ENCODE results near the gene CACNB2.

Gene CACNB2

DNA sequence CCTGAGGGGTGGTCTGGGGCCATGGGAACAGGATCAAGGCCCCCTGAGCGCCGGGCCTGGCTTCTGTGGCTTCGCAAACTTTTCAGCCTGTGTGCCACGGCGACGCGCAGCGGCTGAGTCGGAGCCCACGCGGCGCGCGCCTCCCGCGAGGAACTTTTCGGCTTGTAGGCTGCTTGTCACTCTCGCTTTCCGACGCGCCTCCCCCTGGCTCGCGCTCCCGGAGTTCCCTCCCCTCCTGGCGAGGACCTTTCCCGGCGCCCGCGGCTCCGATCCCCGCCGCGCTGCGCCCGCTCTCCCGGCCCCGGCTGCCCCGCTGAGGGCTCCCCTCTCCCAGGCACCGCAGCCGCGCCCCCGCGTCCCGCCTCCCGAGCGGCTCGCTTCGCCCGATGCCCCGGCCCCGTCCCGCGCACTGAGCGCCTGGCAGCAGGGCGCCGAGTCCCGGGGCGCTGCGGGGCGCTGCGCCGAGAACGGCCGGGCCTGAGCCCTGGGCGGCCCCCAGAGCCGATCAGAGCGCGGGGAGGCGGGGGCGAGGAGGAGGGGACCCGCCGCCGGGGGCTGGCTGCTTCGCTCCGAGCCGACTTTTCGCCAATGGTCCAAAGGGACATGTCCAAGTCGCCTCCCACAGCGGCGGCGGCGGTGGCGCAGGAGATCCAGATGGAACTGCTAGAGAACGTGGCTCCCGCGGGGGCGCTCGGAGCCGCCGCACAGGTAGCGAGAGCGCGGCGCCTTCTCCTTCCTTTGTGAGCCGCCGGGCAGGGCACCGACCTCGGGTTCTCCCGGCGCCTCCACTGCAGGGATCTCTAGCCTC is at the start of gene CACNB2:
Gene CACNB2 (plus strand): TSS at position 276 of the 808 bp plus-strand sequence.
- no peak for DNase-seq (ENCODE audit: low read depth in 2 of 3, low spot score in 1 of 3)

DNA sequence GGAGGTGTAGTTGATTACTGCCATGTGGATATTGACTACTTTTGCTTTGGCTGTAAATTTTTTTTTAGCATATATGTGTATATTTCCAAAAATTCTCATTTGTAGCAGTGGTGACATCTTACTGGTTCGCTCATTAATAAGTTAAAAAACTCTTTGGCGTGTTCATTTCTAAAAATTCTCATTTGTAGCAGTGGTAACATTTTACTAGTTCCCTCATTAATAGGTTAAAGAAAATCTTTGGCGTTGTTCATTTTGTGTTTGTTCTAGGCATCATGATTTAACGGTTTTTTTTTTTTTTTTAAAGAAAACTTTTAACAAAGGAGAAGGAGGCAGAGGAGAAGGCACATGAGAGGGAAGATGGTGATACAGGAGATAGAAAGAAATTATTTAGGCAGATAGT is 45.9 kb upstream of the CACNB2 start:
- DNase-seq (ENCODE audit: low read depth in 2 of 3, low spot score in 1 of 3) = no peak

DNA sequence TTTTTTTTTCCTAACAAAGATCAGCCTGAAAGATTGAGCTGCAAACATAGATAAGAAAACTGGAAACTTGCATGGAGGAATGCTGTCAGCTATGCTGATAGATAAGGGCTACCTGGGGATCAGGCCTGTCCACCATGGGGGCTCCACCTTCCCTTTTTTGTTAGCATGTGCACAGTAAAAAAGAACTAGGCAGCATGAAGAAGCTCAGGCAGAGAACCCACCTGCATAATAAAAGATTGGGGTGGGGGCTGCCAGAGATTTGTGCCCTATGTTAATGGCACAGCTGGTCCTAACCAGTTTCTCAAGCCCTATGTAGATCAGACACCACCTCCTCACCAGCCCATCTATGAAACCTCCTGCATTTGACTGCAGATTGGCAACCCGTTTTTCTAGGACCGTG is 45.4 kb upstream of the CACNB2 start:
- no peak for DNase-seq (ENCODE audit: low read depth in 2 of 3, low spot score in 1 of 3)

DNA sequence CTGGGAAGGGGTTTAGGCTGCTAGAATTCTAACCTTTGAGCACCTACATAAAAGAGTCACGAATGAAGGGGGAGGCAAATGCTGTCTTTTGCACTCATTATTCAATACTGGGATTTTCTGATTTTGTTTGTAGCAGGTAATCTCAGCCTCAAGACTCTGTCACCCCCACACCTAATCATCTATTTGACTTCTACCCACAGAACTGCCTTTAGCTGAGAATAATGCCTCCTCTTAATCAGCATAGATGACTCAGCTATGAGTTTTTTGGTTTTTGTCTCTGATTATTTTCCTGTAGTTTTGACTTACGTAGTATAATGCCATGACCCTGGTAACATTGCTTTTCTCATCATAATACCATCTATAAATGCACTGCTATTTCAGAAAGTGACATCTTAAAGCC is 42.7 kb upstream of the CACNB2 start:
- DNase-seq (ENCODE audit: low read depth in 2 of 3, low spot score in 1 of 3) = no peak

DNA sequence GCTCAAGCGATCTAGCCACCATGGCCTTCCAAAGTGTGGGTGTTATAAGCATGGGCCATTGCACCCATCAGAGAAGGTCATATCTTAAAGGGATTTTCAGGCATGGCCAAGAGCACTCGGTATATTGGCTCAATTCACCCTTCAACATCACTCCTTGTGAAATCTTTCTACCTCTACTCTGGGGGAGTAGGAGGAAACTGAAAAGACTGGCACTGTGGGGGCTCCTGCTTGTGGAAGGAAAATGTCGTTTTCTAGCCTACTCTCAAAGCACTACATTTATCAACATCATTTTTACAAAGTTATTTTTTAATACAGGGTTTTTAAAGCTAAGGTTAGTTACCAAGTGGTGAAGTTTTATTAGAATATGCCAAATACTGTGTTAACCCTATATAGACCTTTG is 42.0 kb upstream of the CACNB2 start:
- no peak for DNase-seq (ENCODE audit: low read depth in 2 of 3, low spot score in 1 of 3)

DNA sequence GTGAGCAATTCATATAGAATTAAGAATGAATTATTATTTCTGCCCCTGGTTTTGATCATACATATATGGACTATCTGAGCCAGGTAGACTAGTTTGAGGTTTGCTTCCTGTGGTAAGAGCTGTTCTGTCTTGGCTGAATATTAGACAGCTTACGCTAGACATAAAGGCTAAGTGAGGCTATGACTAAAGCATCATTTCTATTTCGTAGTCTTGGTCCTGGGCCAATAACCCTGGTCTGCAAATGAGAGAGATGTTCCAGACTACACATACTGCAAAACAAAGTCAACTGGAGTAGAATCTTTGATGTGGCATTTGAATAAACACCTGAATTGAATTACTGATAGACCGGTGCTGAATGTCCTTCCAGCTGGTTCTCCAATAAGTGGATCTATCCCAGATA is 40.8 kb upstream of the CACNB2 start:
- DNase-seq (ENCODE audit: low read depth in 2 of 3, low spot score in 1 of 3) = no peak

DNA sequence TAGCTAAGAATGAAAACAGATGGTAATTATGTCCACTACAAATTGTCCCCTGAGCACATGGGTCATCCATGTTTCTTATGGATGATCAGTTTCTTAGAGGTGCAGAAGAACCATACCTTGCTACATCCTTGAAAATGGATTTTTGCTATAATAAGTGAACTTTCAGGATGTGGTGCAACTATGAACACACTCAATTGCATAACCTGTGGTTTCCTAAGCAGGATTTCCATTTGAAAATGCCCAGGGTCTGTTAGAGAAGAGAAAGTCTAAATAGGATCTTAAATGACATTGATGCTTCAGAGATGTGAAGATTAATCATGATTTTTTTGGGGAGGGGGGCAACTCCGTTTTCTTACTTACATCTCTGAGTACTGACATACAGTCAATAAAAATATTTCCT is 39.6 kb upstream of the CACNB2 start:
- no peak for DNase-seq (ENCODE audit: low read depth in 2 of 3, low spot score in 1 of 3)

DNA sequence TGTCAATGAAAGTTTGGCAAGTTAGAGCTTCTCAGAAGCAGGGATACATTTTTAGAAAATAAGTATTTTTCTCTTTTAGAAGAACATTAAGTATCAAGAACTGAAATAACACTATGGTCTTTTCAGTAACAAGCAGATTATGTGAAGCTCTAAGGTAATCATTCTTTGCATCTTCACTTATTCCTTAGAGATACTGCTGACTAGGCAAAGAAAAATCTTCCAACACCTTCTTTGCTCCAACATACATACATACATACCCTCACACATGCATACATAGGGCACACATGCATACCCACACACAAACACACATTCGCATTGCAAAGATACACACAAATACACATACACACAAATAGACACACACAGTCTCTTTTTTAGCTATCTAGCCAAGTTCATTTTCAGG is 37.8 kb upstream of the CACNB2 start:
- DNase-seq (ENCODE audit: low read depth in 2 of 3, low spot score in 1 of 3) = no peak

DNA sequence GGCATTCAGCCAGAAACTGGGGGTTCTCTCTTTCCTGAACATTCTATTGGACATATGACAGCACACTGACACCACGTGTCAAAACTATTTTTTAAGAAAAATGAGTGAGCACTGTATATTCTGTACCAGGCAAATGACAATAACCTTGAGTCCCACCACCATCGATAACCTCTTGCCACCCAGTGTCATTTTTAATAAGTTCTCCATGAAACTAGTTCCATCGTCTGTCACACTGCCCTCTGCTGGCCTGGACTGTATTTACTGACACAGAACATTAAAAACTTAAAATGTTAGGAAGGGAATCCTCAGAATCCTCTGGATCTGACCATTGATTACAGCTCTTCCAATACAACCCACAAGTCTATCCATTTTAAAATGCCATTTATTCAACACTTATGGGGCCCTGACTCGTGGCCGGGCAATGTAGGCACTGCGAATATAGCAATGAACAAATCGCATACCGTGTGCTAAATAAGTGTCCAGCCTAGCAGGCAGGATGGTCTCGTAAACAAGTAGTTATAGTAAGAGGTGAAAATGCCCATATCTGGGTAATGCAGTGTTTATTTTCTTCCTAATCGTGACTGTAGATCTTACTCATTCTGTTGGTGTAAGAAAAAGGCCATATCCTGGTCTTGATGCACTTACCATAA is 35.9 kb upstream of the CACNB2 start:
- DNase-seq (ENCODE audit: low read depth in 2 of 3, low spot score in 1 of 3) = peak; percentile 15 to 28 (median 27)

DNA sequence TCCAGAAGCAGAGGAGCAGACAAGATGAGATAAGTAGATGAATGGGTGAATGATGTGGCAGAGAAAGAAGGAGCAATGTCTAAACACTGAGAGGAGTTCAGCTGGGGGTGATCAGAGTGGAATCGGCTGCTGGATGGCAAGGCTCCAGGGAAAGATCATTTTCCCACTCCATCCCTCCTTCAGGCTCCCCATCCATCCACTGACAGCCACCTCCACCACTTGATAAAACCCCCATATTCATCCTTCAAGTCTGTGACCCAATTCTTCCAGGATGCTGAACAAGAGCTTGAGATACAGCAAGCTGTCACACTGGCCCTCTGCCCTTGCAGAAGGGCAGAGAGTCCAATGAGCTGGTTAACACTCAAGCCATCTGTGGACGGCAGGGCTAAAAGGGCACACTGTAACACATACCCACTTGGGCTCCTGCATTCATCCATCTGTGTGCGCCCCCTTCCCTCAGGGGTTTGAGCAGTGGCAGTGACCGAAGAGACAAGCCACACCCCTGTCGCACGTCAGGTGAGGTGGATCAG is 30.8 kb upstream of the CACNB2 start:
- no peak for DNase-seq (ENCODE audit: low read depth in 2 of 3, low spot score in 1 of 3)

DNA sequence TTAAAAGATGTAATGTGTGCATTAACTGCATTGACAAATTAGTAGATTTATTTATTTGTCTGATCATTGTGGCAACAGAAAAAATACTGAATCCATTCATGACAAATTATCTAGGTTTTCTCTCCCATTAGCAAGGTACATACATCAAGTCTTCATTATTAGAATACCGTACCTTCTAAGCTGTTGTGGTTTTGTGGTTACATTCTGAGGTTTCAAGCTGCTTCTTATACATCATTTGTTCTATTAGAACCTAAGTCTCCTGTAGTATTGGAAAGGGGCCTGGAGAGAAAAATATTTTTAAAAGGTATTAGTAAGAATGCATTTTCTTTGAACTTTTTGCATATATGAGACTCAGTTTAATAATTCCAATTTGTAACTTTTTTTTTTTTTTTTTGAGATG is 26.3 kb upstream of the CACNB2 start:
- DNase-seq (ENCODE audit: low read depth in 2 of 3, low spot score in 1 of 3) = no peak

DNA sequence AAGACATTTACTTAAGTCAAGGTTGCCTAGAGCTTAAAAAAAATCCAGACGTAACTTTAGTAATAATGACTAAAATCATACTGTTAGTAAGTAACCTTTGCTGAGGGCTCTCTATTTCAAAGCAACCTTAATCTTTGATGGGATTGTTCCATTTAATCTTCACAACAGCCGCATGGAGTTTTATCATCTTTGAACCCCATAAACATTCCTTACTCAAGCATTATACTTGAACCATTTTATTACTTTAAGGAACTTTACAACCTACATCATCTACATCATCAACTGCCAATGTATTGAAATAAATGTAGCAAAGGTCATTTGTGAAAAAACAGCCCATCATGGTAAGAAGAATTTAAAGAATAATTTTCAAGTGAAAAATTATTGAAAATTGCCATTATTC is 22.9 kb upstream of the CACNB2 start:
- DNase-seq (ENCODE audit: low read depth in 2 of 3, low spot score in 1 of 3) = no peak

DNA sequence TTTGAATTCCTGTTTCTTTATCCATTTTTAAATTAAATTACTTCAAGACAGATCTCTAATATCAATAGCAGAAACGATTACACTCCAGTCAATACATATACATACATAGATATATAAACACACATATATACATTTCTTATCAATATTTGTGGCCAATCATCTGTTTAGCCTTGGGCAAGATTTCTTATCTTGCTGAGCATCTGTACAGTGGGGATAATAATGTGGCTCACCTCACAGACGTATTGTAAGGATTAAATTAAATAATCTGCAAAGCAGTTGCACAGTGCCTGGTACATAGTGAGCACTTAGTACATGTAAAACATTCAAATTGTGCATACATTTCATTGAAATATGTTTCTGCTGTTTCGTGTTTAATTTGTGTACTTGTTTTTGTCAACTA is 17.5 kb upstream of the CACNB2 start:
- DNase-seq (ENCODE audit: low read depth in 2 of 3, low spot score in 1 of 3) = no peak

DNA sequence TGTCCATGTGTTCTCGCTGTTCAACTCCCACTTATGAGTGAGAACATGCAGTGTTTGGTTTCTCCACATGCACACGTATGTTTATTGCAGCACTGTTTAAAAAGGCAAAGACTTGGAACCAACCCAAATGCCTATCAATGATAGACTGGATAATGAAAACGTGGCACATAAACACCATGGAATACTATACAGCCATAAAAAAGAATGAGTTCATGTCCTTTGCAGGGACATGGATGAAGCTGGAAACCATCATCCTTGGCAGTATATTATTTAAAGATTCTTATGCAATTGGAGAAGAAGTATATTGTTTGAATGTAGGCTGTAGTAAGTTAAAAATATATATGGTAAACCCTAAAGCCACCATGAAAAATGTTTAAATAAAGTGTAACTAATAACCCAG is 7.2 kb upstream of the CACNB2 start:
- no peak for DNase-seq (ENCODE audit: low read depth in 2 of 3, low spot score in 1 of 3)

DNA sequence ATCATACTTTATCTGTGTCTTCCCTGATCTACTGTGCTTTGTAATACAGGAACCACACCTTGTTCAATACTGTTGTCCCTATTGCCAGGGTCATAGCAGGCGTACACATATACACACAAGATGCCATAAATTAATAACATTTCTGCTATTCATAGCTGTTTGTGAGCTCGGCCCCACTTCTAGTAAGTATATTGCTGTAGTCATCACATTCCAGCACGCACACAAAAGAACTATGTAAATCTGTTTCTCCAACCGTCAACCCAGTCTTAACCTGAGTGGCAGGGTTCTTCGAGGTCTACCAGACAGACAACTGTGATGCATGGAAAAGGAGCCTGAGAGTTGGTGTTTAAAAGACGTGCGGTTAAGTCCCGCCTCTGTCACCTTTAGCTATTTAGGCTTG is 5.7 kb upstream of the CACNB2 start:
- DNase-seq (ENCODE audit: low read depth in 2 of 3, low spot score in 1 of 3) = no peak

DNA sequence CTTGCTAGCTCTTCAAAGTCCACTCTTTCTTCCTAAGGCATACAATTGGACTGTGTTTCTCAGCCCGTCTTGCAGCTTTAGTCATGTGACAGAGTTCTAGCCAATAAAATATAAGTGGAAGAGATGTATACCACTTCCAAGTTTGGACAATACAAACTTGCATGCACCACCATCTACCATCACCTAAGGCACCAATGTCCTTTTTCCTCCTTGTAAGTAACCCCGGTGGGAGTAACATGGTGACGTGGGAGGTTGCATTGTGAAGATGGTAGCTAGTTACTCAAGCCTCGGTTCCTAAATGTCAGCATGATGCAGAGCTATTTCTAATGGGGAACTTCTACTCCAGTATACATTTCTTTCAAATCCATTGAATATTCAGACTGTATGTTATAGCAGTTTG is 5.3 kb upstream of the CACNB2 start:
- no peak for DNase-seq (ENCODE audit: low read depth in 2 of 3, low spot score in 1 of 3)

DNA sequence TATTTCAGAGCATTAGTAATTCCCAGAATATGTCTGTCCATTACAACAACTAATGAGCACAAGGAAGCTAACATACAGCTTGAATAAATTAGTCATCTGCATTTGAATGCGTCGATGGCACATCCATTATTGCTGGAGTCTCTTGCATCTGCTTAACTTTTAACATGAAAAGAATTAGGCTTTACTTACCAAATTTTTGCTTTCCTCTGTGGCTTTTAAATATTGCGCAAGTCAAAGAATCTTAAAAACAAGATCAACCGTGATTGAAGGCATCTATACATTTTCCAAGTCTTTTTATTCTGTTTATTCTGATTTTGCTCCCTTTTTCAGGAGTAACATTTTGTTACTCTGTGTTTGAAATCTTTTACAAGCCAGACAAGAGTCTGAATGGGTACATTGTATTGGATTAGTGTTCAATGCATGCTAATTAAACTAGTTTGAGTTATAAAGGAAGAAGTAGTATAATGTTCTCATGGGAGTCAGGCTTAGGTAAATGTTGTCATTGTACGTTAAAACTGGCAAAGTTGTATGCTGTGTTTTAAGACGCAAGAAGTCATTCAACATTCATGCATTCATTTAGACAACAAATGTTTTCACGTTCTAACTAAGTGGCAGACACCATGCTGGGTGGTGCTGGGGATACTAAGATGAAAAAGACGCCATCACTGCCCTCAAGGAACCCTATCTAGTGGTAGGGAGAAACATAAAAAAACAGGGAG is 4.0 kb upstream of the CACNB2 start:
- DNase-seq (ENCODE audit: low read depth in 2 of 3, low spot score in 1 of 3) = no peak

DNA sequence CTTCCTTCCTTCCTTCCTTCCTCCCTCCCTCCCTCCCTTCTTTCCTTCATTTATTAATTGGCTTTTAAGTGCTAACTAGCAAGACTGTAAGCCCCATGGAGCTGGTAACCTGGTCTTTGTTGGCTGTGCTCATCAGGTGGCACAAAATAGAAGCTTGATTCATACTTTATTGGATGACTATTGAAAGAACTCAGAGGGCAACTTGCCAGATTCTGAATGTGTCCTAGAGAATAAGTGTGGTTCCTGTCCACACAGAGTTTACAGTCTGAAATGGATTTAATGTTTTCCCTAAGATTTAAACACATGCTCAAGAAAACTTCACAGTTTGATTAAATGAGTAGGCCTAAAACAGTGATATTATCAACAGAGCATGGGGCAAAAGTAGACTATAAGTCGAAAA is 3.1 kb upstream of the CACNB2 start:
- DNase-seq (ENCODE audit: low read depth in 2 of 3, low spot score in 1 of 3) = no peak

DNA sequence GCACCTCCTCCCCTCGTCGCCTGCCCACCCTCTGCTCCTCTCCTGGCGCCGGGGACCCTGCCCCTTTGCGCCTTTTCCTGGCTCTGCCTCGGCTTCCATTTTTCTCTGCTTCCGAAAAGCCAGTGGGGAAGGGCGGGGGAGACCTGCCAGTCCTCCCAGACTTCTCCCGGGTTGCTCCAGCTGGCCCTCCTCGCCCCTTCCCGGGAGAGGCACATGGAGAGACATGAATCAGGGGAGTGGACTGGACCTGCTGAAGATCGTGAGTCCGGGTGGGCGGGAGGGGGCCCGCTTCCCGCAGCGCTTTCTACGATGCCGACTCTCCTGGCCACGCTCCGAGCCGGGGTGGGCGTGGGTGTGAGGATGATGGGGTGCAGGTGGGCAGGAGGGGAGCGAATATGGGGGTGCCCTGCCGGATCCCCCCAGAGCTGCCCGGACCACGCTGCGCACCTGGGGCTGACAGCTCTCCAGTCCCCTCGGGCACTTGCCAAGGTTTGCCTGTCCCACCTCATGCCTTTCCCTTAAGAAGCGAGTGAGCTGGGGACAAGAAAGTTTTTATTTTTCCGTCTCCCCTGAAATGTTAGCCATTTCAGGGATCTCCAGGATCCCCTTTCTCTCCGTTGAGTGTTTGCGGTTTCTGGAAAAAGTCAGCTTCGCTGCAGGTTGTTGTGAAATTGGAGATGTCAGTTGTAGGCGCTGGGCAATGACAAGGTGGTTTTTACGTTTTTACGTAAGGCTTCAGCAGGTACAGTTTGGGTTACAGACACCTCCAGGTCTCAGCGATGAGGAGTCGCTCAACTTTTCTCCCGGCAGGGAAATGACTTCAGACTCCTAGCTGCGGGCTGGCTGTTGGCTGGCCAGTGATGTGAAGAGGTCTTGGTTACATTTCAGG is 977 bp downstream of the CACNB2 start:
- no peak for DNase-seq (ENCODE audit: low read depth in 2 of 3, low spot score in 1 of 3)

DNA sequence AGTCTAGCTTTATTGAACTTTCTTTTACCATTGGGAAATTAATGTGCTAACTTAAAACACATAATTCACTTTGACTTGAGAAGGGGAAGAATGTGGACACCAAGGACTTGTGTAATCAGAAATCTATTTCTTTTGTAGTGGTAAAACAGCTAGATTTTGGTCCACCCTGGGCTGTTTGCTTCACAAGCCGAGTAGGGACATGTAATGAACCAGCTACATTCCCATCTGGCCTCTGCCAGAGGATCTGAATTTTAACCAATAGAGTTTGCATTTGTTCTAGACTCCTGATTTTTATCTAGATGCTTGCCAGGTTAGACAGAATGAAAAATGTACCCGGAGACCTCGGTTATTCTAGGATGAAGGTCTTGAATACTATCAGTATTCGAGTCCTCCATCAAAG is 1.9 kb downstream of the CACNB2 start:
- DNase-seq (ENCODE audit: low read depth in 2 of 3, low spot score in 1 of 3) = no peak

DNA sequence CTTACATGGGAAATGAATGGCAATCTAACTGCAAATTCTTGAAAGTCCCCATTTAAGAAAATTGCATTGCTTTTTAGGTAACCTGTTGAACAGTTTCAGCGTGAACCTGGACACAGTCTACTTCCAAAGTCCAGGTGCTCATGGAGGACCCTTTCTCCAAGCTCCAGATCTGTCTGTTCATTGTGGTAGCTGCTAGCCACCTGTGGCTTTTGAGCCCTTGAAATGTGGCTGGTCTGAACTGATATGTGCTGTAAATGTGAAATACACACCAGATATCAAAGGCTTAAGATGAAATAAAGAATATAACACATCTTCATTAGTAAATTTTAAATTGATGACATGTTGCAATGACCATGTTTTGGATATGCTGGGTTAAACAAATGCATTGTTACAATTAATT is 4.2 kb downstream of the CACNB2 start:
- DNase-seq (ENCODE audit: low read depth in 2 of 3, low spot score in 1 of 3) = no peak

All from stimulated activated CD4-positive, alpha-beta T cell treated with anti-CD3 and anti-CD28 coated beads, Interleukin-12 subunit alpha, Interleukin-12 subunit beta, amount 100 ng/mL, for 48 hours (primary cell).